ENCODE measurements around the gene KCTD16.

DNA sequence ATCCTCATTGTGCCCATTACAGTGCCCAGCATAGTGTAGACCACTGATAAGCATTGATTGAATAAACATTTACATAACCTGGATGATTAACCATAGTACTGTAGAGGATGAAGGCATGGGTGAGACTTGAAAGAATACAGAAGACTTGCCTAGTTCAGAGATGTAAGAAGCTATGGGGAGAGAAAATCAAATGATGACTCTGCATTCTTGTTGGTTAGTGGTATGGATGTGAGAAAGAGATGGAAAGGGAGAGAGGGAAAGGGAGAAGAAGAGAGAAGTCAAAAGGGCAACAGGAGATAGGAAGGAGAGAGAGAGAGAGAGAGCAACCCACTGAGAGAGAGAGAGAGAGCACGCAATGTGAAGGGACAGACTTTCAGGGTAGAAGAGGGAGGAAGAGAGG lies 27.0 kb upstream of the KCTD16 start:
- TF ChIP-seq, protein P1, sequence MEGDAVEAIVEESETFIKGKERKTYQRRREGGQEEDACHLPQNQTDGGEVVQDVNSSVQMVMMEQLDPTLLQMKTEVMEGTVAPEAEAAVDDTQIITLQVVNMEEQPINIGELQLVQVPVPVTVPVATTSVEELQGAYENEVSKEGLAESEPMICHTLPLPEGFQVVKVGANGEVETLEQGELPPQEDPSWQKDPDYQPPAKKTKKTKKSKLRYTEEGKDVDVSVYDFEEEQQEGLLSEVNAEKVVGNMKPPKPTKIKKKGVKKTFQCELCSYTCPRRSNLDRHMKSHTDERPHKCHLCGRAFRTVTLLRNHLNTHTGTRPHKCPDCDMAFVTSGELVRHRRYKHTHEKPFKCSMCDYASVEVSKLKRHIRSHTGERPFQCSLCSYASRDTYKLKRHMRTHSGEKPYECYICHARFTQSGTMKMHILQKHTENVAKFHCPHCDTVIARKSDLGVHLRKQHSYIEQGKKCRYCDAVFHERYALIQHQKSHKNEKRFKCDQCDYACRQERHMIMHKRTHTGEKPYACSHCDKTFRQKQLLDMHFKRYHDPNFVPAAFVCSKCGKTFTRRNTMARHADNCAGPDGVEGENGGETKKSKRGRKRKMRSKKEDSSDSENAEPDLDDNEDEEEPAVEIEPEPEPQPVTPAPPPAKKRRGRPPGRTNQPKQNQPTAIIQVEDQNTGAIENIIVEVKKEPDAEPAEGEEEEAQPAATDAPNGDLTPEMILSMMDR (IDR thresholded peaks at IDR 0.05), result no peak
- TF ChIP-seq POLR2AphosphoS5 (IDR thresholded peaks at IDR 0.05), result no peak
- TF ChIP-seq POLR2A (IDR thresholded peaks at IDR 0.05), result no peak

Data from upper lobe of left lung (tissue), 4 donors.